Measurements from ENCODE around the gene SLC26A5. TPM values are rescaled to one million over a fixed set of nuclear protein-coding genes. Genes with fewer than 3 reads are reported as not detected.
"Not testable (repeated sequence)": the region's sequence is repeated elsewhere in the genome, so short reads cannot be mapped to it uniquely, and the experiment has no call there.

The SLC26A5 gene
- total RNA-seq, 1 donor from 2014 or later = not detected

- not testable (repeated sequence) for ATAC-seq
These were observed 40.0 kb downstream of the SLC26A5 start for GRCh38 chr7:103405789-103406613.

DNA sequence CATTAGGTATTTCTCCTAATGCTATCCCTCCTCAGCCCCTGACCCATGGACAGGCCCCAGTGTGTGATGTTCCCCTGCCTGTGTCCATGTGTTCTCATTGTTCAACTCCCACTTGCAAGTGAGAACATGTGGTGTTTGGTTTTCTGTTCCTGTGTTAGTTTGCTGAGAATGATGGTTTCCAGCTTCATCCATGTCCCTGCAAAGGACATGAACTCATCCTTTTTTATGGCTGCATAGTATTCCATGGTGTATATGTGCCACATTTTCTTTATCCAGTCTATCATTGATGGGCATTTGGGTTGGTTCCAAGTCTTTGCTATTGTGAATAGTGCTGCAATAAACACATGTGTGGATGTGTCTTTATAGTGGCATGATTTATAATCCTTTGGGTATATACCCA is 46.3 kb downstream of the SLC26A5 start:
- ATAC-seq = not testable (repeated sequence)

DNA sequence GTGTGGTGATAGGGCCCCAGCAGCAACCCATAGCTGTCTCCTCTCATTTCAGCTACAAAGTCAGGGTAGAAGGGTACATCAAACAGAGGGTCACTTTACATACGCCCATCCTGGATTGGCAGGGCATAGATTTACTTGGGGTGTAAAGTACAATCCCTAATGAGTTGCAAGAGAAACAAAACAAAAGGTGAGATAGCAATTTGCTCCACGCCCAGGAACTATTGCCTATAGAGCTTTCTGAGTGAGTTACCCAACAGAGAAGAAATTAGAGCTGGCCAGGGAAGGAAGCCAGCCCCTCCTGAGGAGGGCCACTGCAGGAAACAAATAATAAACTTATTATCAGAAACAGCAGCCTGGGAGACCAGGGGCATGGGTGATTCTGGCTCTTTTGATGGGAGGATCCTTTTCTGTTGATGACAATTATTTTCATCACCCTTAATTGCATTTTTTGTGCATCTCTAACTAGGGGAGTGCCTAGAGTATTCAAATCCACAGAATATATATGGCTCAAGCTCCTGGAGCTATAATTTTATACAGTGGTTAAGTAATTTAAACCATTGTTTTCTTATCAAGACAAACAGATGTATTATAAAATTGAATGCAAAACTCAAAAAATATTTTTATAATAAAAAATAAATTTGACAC is 47.4 kb downstream of the SLC26A5 start:
- ATAC-seq = no peak

DNA sequence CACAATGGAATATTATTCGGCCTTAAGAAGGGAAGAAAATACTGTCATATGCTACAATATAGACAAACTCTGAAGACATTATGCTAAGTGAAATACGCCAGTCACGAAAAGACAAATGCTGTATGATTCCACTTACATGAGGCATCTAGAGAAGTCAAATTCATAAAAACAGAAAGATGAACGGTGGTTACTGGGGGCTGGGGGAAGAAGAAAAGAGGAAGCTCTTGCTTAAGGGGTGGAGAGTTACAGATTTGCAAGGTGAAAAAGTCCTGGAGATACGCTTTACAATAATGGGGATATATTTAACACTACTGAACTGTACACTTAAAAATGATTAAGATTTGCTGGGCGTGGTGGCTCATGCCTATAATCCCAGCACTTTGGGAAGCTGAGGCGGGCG is 49.5 kb downstream of the SLC26A5 start:
- ATAC-seq = no peak

- ATAC-seq = no peak
These were observed 50.9 kb downstream of the SLC26A5 start for GRCh38 chr7:103395071-103395470.

DNA sequence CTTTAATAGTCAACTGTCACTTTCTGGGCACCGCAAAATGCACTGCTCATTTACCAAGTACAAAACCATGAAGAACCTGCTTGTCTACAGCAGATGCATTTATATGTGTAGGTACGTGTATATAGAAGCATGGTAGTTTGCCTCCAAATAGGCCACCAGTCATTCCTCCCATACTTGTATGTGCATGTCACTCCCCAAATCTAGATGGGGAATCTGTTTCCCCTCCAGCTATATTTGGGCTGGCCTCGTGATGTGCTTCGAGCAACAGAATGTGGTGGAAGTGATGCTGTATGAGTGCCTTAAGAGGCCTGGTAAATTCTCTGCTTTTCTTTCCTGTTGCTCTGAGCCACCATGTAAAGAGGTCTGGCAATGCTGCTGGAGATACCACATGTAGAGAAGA is 51.4 kb downstream of the SLC26A5 start:
- ATAC-seq = no peak

DNA sequence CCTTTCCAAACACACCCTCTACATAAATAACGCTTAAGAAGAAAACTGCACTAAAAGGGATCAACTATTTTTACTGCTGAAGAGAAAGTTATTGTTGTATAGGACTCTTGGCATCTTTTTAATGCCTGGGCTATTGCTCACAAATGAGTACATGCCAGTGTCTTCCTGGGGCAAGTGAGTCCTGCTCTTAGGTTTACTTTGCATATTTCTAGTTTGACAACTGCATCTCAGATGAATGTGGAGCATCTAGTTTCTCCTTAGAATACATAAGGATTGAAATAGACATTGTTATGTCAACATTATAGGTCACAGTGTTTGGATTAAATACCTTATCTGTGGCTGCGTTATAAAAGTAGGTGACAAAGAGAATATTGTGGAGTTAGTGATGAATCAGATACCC is 54.0 kb downstream of the SLC26A5 start:
- ATAC-seq = no peak

- ATAC-seq = no peak
These were observed 54.9 kb downstream of the SLC26A5 start for GRCh38 chr7:103391150-103391549.

DNA sequence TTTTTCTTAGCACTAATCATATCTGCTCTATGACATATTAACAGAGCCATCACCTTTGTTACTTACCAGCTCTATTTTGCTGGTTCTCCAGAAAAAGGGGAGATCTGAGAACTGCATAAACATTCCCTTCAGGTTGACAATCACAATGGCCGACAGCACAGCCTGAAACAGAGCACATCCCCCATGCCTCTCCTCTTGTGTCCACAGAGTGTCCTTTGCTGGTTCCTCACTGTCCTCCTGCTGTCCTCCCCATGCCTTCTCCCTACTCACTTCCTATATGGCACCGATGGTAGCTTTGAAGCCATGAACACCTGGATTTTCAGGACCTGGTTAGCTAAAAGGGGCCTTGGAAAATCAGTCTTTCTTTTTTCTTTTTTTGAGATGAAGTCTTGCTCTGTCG is 56.7 kb downstream of the SLC26A5 start:
- no peak for ATAC-seq

GRCh38 chr7:103388469-103389140 is 57.4 kb downstream of the SLC26A5 start:
- ATAC-seq = no peak

GRCh38 chr7:103387242-103387641 is 58.8 kb downstream of the SLC26A5 start:
- ATAC-seq = no peak

DNA sequence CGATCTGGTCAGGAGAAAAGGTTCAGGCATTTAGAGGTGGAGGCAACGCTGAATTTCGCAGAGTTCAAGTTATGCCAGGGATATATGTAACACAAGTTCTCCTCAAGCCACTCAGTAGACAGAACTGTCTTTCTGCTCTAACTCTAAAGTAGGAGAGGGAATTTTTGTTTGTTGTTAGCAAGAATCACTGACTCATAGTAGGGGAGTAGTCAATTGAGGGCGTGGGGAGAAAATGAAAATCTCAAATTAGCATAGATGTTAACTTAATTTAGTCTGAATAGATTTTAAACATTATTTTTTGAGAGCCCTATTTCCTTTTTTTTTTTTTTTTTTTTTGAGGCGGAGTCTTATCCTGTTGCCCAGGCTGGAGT is 64.0 kb downstream of the SLC26A5 start:
- no peak for ATAC-seq

GRCh38 chr7:103381280-103382031 is 64.6 kb downstream of the SLC26A5 start:
- ATAC-seq = no peak

DNA sequence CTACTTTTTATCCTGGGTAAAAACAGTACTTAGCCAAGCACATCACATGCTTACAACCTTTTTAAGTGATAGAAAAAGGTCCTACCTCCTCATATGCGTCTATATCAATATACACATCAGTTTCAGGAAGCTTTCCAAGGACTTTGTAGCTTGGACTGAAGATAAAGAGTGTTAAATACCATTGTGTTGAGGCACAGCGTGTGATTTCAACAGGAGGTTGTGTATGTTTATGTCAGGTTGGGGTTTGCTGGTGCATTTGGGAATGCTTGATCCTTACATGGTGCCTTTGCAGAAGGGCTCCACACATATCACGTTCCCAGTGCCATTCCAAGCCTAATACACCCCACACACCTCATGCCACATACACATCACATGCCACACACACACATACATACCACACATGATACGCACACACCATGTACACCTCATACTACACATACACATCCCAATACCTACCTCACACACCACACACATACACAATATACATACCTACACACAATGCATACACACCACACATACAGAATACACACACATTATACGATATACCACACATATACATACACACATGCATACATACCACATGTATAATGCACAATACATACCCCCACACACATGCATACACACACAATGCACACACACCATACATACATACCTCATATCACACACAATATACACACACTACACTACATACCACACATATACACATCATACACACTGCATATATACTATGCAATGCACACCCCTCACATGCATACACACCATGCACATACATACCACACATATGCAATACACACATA is 65.4 kb downstream of the SLC26A5 start:
- ATAC-seq = no peak

GRCh38 chr7:103379270-103379975 is 66.6 kb downstream of the SLC26A5 start:
- no peak for ATAC-seq

GRCh38 chr7:103373866-103374643 is 72.0 kb downstream of the SLC26A5 start:
- no peak for ATAC-seq

DNA sequence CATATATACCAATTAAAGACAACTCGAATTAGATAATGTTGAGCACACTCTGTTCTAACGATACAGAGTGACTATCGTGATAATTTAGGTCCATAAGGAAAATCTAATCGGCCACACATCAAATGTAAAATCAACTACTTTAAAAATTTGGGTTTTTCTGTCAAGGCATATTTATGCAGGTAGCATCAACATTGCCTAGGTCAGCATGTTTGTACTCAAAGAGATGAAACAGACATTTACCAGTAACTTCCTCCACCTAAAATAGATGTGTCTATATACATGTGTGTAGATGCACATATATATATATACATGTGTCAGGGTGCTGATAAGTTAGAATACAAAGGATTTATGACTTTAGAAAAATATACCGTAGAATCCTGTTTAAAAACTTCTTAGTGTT is 76.6 kb downstream of the SLC26A5 start:
- ATAC-seq = no peak

GRCh38 chr7:103349805-103350204 is 96.2 kb downstream of the SLC26A5 start:
- no peak for ATAC-seq

GRCh38 chr7:103348959-103349358 is 97.0 kb downstream of the SLC26A5 start:
- ATAC-seq = no peak

GRCh38 chr7:103348452-103348851 is 97.6 kb downstream of the SLC26A5 start:
- no peak for ATAC-seq

Measured in esophagus mucosa (tissue), 1 donor.